ENCODE results near the gene SORCS2. TPM values are rescaled to one million over a fixed set of nuclear protein-coding genes. Genes with fewer than 3 reads are reported as not detected.

Gene SORCS2
- total and polyA plus RNA-seq, 2 donors, result 2.2 to 2.7 TPM

DNA sequence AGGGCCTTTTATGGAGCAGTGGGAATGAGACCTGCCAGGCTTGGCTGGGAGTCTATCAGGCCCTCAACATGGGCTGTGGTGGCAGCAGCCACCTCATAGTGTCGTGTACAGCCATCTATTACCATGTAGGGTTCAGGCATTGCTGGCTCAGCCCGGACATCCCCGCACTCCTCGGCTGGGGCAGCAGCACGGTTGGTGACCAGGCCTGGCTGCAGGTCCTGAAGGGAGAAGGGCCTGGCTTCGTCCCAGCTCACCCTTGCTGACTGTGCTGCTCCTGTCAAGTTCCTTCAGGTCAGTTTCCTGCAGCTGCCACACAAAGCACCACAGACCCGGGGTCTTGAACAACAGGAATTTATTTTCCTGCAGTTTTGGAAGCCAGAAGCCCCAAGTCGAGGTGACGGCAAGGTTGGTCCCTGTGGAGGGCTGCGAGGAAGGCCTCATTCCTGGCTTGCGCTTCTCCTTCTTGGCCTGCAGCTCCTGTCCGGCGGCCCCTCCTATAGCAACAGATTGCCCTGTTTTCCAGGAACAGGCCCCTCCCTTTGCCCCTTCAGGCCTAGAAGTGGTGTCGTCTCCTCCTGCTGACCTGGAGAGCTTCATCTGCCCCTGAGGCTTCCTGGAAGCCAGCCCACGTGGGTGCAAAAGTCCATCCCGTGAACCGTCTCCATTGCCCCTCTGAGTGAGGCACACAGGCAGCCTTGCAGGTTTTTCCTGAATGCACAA, 25.2 kb upstream of the SORCS2 start:
- Histone ChIP-seq H3K9me3 (ENCODE audit: control insufficient read depth in 2 of 2, insufficient read depth in 1 of 2, low read length in 1 of 2) (no peaks in the 10 kb centered on the region), H3K36me3 (ENCODE audit: control insufficient read depth in 2 of 2, insufficient read depth in 2 of 2, low read length in 1 of 2) (no peaks in the 10 kb centered on the region), H3K27ac (ENCODE audit: low read depth in 1 of 2, low read length in 1 of 2) (no peak overlapping the region), H3K4me1 (ENCODE audit: control insufficient read depth in 2 of 2, insufficient read depth in 2 of 2, low read length in 2 of 2) (peaks cover 0 to 2% of the 10 kb centered on the region in 2 donors), H3K27me3 (ENCODE audit: control insufficient read depth in 2 of 2, insufficient read depth in 1 of 2, low read length in 1 of 2) (no peaks in the 10 kb centered on the region), H3K4me3 (ENCODE audit: low read length in 2 of 2) (no peak overlapping the region)
- 78% methylated on average over 17 of the region's 17 CpGs for WGBS
- DNase-seq (ENCODE audit: low read depth in 6 of 9, low spot score in 9 of 9), result no peak

DNA sequence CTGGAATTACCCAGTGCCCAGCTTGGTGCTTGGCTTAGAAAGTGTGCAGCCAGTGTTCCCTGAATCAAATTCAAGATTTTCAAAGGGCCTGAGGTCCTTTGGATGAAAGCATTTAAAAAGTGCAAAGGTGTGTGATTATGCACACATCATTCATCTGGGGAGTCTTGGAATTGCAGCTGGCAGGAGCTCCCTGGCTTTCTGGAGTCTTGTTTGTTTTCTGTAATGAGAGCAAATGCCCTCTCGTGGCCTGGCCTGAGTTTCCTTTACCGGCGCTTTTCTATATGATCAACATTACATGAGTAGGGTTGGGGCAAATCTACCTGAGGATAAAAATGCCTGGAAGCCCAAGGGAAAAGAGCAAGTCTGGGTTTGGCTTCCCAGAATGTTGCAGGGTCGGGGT, 24.6 kb upstream of the SORCS2 start:
- no peak overlapping the region for H3K4me3 ChIP-seq (ENCODE audit: low read length in 2 of 2)
- H3K9me3 ChIP-seq (ENCODE audit: control insufficient read depth in 2 of 2, insufficient read depth in 1 of 2, low read length in 1 of 2), result no peaks in the 10 kb centered on the region
- H3K27ac ChIP-seq (ENCODE audit: low read depth in 1 of 2, low read length in 1 of 2), result no peak overlapping the region
- no peaks in the 10 kb centered on the region for H3K36me3 ChIP-seq (ENCODE audit: control insufficient read depth in 2 of 2, insufficient read depth in 2 of 2, low read length in 1 of 2)
- DNase-seq (ENCODE audit: low read depth in 6 of 9, low spot score in 9 of 9), result no peak
- WGBS, result 88% methylated on average over 4 of the region's 4 CpGs
- H3K27me3 ChIP-seq (ENCODE audit: control insufficient read depth in 2 of 2, insufficient read depth in 1 of 2, low read length in 1 of 2), result no peaks in the 10 kb centered on the region
- peaks cover 0 to 2% of the 10 kb centered on the region in 2 donors for H3K4me1 ChIP-seq (ENCODE audit: control insufficient read depth in 2 of 2, insufficient read depth in 2 of 2, low read length in 2 of 2)

DNA sequence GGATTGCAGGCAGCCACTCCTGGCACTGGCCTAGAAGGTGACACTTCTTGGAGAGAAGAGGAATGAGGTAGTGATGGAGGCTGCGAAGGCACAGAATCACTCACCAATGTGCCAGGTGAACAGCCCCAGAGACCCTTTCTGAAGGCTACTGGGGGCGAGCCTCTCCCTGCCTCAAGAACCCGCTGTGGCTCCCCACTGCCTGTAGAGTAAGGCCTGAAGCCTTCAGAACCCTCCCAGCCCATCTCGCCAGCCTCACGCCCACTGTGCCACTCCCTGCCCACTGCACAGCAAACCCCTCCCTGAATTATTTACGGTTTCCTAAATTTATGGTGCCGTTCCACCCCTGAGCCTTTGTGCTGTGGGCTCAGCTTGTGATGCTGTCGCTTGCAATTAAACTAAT, 24.2 kb upstream of the SORCS2 start:
- Histone ChIP-seq H3K36me3 (ENCODE audit: control insufficient read depth in 2 of 2, insufficient read depth in 2 of 2, low read length in 1 of 2) (no peaks in the 10 kb centered on the region), H3K27me3 (ENCODE audit: control insufficient read depth in 2 of 2, insufficient read depth in 1 of 2, low read length in 1 of 2) (no peaks in the 10 kb centered on the region), H3K4me1 (ENCODE audit: control insufficient read depth in 2 of 2, insufficient read depth in 2 of 2, low read length in 2 of 2) (peaks cover 0 to 2% of the 10 kb centered on the region in 2 donors), H3K9me3 (ENCODE audit: control insufficient read depth in 2 of 2, insufficient read depth in 1 of 2, low read length in 1 of 2) (no peaks in the 10 kb centered on the region), H3K4me3 (ENCODE audit: low read length in 2 of 2) (no peak overlapping the region), H3K27ac (ENCODE audit: low read depth in 1 of 2, low read length in 1 of 2) (no peak overlapping the region)
- DNase-seq (ENCODE audit: low read depth in 6 of 9, low spot score in 9 of 9), result no peak
- WGBS, result 95% methylated on average over 8 of the region's 8 CpGs

DNA sequence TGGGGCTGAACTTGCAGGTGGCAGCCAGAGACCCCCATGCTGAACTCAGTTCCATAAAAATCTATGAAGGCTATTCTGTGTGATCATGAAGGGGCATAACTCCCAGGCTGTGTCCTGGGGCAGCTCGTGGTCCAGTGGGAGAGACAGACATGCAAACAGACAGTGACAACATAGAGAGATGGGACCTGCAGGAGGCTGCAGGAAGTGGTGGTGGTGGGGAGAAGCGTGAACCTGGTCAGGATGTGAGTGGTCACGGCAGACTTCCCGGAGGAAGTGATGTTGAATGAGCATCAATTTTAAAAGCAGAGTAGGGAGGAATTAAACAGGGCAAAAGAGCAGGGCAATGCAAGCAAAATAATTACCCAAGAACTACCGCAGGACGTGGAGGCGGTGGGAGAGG, 23.2 kb upstream of the SORCS2 start:
- peaks cover 0 to 2% of the 10 kb centered on the region in 2 donors for H3K4me1 ChIP-seq (ENCODE audit: control insufficient read depth in 2 of 2, insufficient read depth in 2 of 2, low read length in 2 of 2)
- WGBS, result 52% methylated on average over 7 of the region's 7 CpGs
- no peaks in the 10 kb centered on the region for H3K36me3 ChIP-seq (ENCODE audit: control insufficient read depth in 2 of 2, insufficient read depth in 2 of 2, low read length in 1 of 2)
- H3K4me3 ChIP-seq (ENCODE audit: low read length in 2 of 2), result no peak overlapping the region
- H3K9me3 ChIP-seq (ENCODE audit: control insufficient read depth in 2 of 2, insufficient read depth in 1 of 2, low read length in 1 of 2), result no peaks in the 10 kb centered on the region
- DNase-seq (ENCODE audit: low read depth in 6 of 9, low spot score in 9 of 9), result no peak
- H3K27me3 ChIP-seq (ENCODE audit: control insufficient read depth in 2 of 2, insufficient read depth in 1 of 2, low read length in 1 of 2), result no peaks in the 10 kb centered on the region
- H3K27ac ChIP-seq (ENCODE audit: low read depth in 1 of 2, low read length in 1 of 2), result no peak overlapping the region

DNA sequence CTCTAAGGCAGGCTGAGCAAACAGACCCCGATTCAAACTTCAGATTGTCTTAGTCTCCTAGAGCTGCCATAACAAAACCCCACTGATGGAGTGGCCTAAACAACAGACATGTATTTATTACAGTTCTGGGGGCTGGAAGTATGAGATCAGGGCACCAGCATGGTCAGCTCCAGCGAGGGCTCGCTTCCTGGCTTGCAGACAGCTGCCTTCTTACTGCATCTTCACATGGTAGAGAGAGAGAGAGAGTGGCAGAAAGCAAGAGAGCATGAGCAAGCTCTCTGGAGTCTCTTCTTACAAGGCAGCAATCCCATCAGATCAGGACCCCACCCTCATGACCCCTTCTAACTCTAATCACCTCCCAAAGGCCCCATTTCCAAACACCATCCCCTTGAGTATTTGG, 22.3 kb upstream of the SORCS2 start:
- no peak for DNase-seq (ENCODE audit: low read depth in 6 of 9, low spot score in 9 of 9)
- Histone ChIP-seq H3K4me1 (ENCODE audit: control insufficient read depth in 2 of 2, insufficient read depth in 2 of 2, low read length in 2 of 2) (peaks cover 0 to 2% of the 10 kb centered on the region in 2 donors), H3K27me3 (ENCODE audit: control insufficient read depth in 2 of 2, insufficient read depth in 1 of 2, low read length in 1 of 2) (no peaks in the 10 kb centered on the region), H3K36me3 (ENCODE audit: control insufficient read depth in 2 of 2, insufficient read depth in 2 of 2, low read length in 1 of 2) (no peaks in the 10 kb centered on the region), H3K27ac (ENCODE audit: low read depth in 1 of 2, low read length in 1 of 2) (no peak overlapping the region), H3K4me3 (ENCODE audit: low read length in 2 of 2) (no peak overlapping the region), H3K9me3 (ENCODE audit: control insufficient read depth in 2 of 2, insufficient read depth in 1 of 2, low read length in 1 of 2) (no peaks in the 10 kb centered on the region)
- WGBS, result 75% methylated on average over 3 of the region's 3 CpGs

DNA sequence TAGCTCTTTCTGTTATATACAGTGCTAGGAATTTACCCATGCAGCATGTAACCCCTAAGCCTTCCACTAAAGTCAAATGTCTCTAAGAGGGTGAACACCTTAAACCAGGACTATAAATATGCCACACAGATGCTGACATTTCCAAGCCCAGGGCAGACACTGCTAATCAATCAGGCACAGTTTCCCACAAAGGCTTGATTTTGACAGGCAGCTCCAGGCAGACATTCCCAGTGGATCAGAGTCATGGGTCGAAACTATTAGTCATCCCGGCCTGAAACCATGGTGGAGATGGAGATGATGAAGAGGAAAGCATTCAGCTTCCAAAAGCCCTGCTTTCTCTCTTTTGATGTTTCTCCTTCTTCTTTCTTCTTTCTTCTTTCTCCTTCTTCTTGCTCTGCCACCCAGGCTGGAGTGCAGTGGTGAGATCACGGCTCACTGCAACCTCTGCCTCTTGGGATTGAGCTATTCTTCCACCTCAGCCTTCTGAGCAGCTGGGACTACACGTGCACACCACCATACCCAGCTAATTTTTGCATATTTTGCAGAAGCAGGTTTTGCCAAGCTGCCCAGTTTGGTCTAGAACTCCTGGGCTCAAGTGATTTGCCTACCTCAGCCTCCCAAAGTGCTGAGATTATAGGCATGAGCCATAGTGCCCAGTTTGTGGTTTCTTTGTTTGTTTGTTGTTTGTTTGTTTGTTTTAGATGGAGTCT, 21.0 kb upstream of the SORCS2 start:
- Histone ChIP-seq H3K4me3 (ENCODE audit: low read length in 2 of 2) (no peak overlapping the region), H3K36me3 (ENCODE audit: control insufficient read depth in 2 of 2, insufficient read depth in 2 of 2, low read length in 1 of 2) (no peaks in the 10 kb centered on the region), H3K9me3 (ENCODE audit: control insufficient read depth in 2 of 2, insufficient read depth in 1 of 2, low read length in 1 of 2) (no peaks in the 10 kb centered on the region), H3K27me3 (ENCODE audit: control insufficient read depth in 2 of 2, insufficient read depth in 1 of 2, low read length in 1 of 2) (no peaks in the 10 kb centered on the region), H3K4me1 (ENCODE audit: control insufficient read depth in 2 of 2, insufficient read depth in 2 of 2, low read length in 2 of 2) (peaks cover 0 to 2% of the 10 kb centered on the region in 2 donors), H3K27ac (ENCODE audit: low read depth in 1 of 2, low read length in 1 of 2) (no peak overlapping the region)
- no peak for DNase-seq (ENCODE audit: low read depth in 6 of 9, low spot score in 9 of 9)
- WGBS, result 73% methylated on average over 4 of the region's 4 CpGs

DNA sequence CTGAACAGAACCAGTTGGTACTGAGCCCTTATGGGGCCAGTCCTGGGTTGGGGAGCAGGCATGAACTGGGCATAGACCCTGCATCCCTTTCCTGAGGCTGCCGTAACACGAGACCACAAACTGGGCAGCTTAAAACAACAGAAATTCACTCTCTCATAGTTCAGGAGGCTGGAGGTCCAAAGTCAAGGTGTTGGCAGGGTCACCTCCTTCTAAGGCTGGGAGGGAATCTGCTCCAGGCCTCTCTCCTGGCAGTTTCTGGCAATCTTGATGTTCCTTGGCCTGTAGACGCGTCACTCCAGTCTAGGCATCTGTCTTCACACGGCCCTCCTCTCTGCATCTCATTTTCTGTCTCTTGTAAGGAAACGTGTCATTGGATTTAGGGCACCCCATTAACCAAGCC, 19.8 kb upstream of the SORCS2 start:
- H3K4me1 ChIP-seq (ENCODE audit: control insufficient read depth in 2 of 2, insufficient read depth in 2 of 2, low read length in 2 of 2), result peaks cover 0 to 2% of the 10 kb centered on the region in 2 donors
- no peaks in the 10 kb centered on the region for H3K36me3 ChIP-seq (ENCODE audit: control insufficient read depth in 2 of 2, insufficient read depth in 2 of 2, low read length in 1 of 2)
- H3K27me3 ChIP-seq (ENCODE audit: control insufficient read depth in 2 of 2, insufficient read depth in 1 of 2, low read length in 1 of 2), result no peaks in the 10 kb centered on the region
- no peak overlapping the region for H3K4me3 ChIP-seq (ENCODE audit: low read length in 2 of 2)
- no peak overlapping the region for H3K27ac ChIP-seq (ENCODE audit: low read depth in 1 of 2, low read length in 1 of 2)
- H3K9me3 ChIP-seq (ENCODE audit: control insufficient read depth in 2 of 2, insufficient read depth in 1 of 2, low read length in 1 of 2), result no peaks in the 10 kb centered on the region
- 90% methylated on average over 6 of the region's 6 CpGs for WGBS
- DNase-seq (ENCODE audit: low read depth in 6 of 9, low spot score in 9 of 9), result no peak

DNA sequence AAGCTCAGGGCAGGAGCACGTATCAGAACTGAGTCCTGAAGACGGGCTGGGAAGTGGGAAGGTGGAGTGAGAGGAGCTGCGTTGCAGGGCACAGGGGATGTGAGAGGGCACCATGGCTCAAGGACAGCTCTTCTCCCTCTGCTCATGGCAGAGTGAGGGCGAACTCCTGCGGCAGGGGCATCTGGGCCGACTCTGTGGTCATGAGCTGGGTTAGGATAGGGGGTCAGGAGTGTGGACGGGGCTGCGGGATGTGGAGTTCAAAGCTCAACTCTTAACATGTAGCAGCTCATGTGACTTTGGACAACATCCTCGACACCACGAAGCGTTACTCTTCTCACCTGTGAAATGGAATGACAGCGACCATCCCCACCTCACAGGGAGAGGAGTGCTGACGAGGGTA, 19.4 kb upstream of the SORCS2 start:
- Histone ChIP-seq H3K27ac (ENCODE audit: low read depth in 1 of 2, low read length in 1 of 2) (no peak overlapping the region), H3K27me3 (ENCODE audit: control insufficient read depth in 2 of 2, insufficient read depth in 1 of 2, low read length in 1 of 2) (no peaks in the 10 kb centered on the region), H3K4me3 (ENCODE audit: low read length in 2 of 2) (no peak overlapping the region), H3K9me3 (ENCODE audit: control insufficient read depth in 2 of 2, insufficient read depth in 1 of 2, low read length in 1 of 2) (no peaks in the 10 kb centered on the region), H3K4me1 (ENCODE audit: control insufficient read depth in 2 of 2, insufficient read depth in 2 of 2, low read length in 2 of 2) (no peaks in the 10 kb centered on the region), H3K36me3 (ENCODE audit: control insufficient read depth in 2 of 2, insufficient read depth in 2 of 2, low read length in 1 of 2) (no peaks in the 10 kb centered on the region)
- no peak for DNase-seq (ENCODE audit: low read depth in 6 of 9, low spot score in 9 of 9)
- 87% methylated on average over 13 of the region's 13 CpGs for WGBS

DNA sequence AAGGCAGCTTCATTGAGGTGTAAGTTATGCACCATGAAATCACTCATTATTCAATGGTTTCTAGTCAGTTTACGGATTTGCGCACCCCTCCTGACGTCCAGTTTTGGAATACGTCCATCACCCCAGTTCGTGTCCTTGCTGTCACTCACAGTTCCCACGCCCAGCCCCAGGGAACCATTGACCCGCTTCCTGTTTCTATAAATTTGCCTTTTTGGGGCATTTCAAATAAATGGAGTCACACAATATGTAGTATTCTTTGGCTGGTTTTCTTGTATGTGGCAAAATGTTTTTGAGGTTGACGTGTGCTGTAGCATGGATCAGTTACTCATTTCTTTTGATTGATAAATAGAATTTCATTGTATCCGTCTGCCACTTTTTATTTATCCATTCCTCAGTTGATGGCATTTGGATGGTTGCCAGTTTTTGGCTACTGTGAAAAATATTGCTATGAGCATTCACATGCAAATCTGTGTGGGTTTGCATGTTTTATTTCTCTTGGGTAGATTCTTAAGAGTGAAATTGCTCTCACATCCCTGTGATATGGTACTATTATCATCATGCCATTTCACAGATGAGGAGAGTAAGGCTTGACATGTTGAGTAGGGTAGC, 18.4 kb upstream of the SORCS2 start:
- Histone ChIP-seq H3K4me1 (ENCODE audit: control insufficient read depth in 2 of 2, insufficient read depth in 2 of 2, low read length in 2 of 2) (no peaks in the 10 kb centered on the region), H3K36me3 (ENCODE audit: control insufficient read depth in 2 of 2, insufficient read depth in 2 of 2, low read length in 1 of 2) (no peaks in the 10 kb centered on the region), H3K9me3 (ENCODE audit: control insufficient read depth in 2 of 2, insufficient read depth in 1 of 2, low read length in 1 of 2) (no peaks in the 10 kb centered on the region), H3K4me3 (ENCODE audit: low read length in 2 of 2) (no peak overlapping the region), H3K27me3 (ENCODE audit: control insufficient read depth in 2 of 2, insufficient read depth in 1 of 2, low read length in 1 of 2) (no peaks in the 10 kb centered on the region), H3K27ac (ENCODE audit: low read depth in 1 of 2, low read length in 1 of 2) (no peak overlapping the region)
- no peak for DNase-seq (ENCODE audit: low read depth in 6 of 9, low spot score in 9 of 9)
- WGBS, result 79% methylated on average over 9 of the region's 9 CpGs

Data from thymus (tissue), 11 donors.